GM13977 (cell line): ENCODE measurements around the gene SPNS2.
A peak's percentile ranks its signal among the peaks of the same experiment; 100 is the strongest.

ENCODE experiments used
- DNase-seq: peaks from one replicate; pipeline ENCODE4 v3.0.0; 2012; ENCODE audit warnings: low spot score
- in situ Hi-C: fragments of 300-500 bp; cut with MboI; formaldehyde crosslinking; loops from one replicate; pipeline ENCODE4 v1.12.0; 2022; ENCODE audit warnings: low sequenced_read_pairs, low pct_unique_long_range_greater_than_20kb, mixed read lengths, inconsistent platforms; ENCODE audit not compliant: unreplicated experiment
- TF ChIP-seq, protein P1 (sequence below): IDR thresholded peaks from 2 replicates; pipeline ENCODE4 v1.5.1; 2012; ENCODE audit warnings: mild to moderate bottlenecking, control low read depth; ENCODE audit not compliant: insufficient read depth; ENCODE audit errors: extremely low read depth, missing control alignments

Gene SPNS2

DNA sequence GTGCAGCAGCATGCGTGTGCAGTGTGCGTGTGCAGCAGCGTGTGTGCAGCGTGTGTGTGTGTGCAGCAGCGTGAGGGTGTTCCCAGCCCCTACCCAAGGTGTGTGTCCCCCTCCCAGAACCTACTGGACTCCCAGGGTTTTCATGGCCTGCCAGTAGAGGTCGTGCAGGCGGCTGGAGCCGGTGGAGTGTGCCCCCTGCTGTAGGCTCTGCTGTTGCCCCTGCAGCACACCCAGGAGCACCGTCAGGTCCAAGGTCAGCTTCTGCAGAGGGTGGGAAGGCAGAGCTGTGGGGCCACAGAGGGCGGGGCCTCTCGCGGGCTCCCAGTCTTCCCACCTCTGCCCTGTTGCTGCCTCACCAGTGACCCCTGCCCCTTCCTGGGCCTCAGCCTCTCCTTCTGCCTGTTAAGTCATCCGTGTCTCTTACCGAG, 41.6 kb downstream of the SPNS2 start:
- in situ Hi-C loops: no loop called here
- DNase-seq: no peak
- TF ChIP-seq, protein P1, sequence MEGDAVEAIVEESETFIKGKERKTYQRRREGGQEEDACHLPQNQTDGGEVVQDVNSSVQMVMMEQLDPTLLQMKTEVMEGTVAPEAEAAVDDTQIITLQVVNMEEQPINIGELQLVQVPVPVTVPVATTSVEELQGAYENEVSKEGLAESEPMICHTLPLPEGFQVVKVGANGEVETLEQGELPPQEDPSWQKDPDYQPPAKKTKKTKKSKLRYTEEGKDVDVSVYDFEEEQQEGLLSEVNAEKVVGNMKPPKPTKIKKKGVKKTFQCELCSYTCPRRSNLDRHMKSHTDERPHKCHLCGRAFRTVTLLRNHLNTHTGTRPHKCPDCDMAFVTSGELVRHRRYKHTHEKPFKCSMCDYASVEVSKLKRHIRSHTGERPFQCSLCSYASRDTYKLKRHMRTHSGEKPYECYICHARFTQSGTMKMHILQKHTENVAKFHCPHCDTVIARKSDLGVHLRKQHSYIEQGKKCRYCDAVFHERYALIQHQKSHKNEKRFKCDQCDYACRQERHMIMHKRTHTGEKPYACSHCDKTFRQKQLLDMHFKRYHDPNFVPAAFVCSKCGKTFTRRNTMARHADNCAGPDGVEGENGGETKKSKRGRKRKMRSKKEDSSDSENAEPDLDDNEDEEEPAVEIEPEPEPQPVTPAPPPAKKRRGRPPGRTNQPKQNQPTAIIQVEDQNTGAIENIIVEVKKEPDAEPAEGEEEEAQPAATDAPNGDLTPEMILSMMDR: peak; percentile 18

- no peak for DNase-seq
- TF ChIP-seq, protein P1: no peak
- in situ Hi-C loops: no loop called here
Measured at GRCh38 chr17:4540687-4541327, 42.1 kb downstream of the SPNS2 start.

DNA sequence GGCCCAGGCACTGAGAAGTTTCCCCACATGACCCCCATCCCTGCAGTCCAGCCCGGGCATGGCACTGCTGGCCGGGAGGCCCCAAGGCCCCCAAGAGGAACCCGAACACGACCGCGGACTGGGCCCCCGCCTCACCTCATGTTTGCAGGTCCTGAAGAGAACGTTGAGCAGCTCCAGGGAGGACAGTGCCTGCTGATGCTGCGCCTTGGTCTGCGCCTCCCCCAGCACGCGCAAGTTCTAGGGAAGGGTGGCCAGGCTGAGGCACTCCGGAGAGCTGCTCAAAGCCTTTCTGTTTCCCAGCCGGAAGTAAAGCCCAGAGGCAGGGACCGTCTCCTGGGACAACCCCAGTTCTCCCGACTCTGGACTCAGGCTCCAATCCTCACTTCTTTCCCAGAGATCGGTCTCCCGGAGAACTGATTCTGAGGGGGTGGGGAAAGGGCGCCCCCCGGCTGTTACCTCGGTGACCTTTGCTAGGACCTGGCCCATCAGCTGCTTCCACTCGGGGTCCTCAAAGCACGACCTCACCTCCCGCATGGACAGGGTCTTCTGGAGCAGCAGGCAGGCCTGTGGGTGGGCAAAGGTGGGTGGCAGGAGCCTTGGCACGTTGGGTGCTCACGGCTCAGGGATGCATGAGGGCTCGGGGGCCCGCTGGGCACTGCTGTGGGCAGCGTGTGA, 42.8 kb downstream of the SPNS2 start:
- in situ Hi-C loops: no loop called here
- DNase-seq: no peak
- TF ChIP-seq, protein P1: no peak

DNA sequence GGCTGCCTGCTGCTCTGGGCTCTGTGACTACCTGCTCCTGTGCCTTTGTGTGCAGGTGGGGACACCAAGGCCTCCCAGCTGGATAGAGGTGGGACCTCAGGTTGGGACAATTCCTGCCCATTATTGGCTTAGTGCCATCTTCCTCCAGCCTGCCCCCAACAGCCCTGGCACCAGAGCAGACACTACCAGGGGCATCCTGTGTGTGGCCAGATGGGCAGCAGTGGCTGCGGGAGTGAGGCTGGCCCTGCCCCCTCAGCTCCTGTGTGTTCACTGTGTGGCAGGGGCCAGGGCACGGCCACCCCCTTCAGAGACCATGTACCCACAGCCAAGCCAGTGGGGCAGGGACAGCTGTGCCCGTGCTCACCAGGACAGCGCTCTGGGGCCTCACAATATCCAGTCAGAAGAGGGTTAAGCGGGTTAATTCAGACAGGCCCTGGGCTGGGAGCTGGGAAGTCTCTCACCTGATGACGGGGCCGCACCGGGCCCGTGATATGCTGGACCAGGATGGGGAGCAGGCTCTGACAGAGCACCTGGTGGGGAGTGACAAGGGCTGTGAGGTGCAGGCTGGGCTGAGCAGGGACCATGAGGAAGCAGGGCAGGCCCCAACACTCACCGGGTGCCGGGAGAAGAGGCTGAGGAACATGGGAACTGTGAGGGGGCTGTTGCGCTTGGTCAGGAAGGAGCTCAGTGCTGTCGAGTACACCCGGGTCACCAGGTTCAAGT, 43.5 kb downstream of the SPNS2 start:
- in situ Hi-C loops: no loop called here
- TF ChIP-seq, protein P1: no peak
- DNase-seq: no peak

GRCh38 chr17:4542726-4543191, 44.1 kb downstream of the SPNS2 start:
- DNase-seq: no peak
- in situ Hi-C loops: no loop called here
- TF ChIP-seq, protein P1: no peak

GRCh38 chr17:4543557-4544026, 44.9 kb downstream of the SPNS2 start:
- DNase-seq: no peak
- in situ Hi-C loops: no loop called here
- TF ChIP-seq, protein P1: no peak
